GM18873 (cell line): Measurements from ENCODE around the gene VEPH1.

Experiments used
- ATAC-seq: cut with Tn5 transposase; IDR thresholded peaks from one replicate; pipeline ENCODE4 v1.9.1; 2021; ENCODE audit warnings: mild to moderate bottlenecking, moderate library complexity, moderate number of reproducible peaks; ENCODE audit not compliant: unreplicated experiment, low FRiP score

VEPH1 gene

DNA sequence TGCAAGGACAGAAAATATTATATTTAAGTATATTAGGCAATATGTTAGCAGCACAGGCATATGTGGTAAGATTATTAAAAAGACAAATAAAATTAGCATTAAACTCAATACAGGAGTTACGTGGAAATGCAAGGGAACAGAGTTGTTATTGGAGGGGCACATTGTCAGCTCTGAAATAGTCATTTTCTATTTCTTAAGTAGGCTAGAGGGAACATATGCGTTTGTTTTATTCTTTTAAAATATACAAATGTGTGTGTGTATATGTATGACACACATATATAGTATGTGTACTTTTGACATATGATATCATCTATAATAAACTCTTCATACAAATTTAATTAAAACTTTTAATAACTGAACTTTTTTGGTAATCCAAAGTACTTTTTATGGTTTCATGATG, 22.8 kb upstream of the VEPH1 start:
- ATAC-seq: no peak

DNA sequence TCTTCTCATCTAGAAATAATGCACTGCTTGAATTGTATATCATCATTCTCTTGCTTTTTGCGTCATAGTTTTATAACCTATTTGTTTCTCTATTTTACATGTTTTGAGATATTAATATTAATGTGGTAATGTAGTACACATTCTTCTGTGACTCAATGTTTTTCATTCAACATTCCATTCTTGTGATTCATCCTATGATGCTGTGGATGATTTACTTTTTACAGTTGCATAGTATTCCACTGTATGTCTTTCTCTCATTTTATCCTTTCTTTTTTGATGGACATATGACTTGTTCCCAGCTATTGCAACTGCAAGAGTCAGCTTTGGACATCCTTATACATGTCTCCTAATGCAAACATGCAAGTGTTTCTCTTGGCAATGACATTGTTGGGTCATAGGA, 20.6 kb upstream of the VEPH1 start:
- no peak for ATAC-seq

DNA sequence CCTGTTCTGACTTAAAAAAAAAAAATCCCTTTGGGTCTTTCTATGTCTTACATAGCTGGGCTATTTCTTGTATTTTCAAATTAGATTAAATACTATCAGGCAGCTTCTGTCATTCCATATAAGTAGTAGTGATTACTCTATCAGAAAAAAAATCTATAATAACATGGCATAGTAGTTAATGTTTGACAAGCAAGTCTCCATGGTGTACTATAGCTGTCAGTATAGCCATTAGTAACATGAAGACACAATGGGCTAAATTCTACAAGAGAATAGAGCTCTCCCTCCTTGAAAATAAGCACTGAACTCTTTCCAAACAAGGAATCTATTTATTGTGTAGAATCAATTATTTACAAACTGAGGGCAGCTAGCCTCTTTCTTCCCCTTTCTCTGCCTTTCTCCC, 19.4 kb upstream of the VEPH1 start:
- ATAC-seq: no peak

DNA sequence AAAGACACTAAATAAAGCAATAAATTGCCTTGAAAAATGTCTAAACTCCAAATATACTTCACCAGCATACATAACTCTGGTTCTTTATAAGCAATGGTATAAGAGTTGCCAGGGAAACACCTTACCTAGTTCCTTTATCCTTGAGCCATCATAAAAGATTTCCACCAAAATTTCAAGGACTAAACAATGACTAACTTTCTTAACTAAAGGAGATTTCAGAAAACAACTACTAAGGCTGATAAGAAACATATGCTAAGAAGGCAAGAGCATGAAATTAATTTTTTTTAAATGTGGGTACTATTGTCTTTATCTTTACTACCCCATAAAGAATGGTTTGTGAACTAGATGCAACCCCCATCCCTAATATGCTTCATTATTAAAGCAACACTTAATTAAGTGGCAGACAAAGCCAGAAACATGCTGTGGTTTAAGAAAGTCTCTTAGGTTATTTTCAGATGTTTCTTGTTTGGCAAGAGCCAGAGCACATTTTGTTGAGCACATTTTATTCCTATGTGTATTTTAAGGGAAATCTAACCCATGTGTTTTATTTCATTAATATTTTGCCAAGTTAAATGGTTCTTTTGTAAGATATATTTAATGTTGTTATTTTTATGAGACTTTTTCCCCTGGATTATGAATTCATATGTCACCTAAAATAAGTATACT, 17.4 kb upstream of the VEPH1 start:
- no peak for ATAC-seq

DNA sequence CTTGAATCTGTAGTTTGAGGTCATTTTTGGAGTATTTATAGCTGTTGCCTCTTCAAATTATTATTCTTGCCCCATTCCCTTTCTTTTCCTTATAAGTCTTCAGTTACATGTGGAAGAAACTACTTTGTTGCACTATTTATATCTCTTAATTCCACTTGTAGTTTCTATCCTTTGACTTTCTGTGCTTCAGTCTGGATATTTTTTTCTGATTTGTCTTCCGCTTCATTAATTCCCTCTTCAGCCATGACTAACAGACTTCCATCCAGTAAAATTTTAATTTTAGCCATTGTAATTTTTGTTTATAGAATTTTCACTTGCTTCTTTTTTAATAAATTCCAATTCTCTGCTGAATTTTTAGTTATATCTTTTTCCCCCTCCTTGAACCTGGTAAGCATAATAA, 15.7 kb upstream of the VEPH1 start:
- ATAC-seq: no peak

DNA sequence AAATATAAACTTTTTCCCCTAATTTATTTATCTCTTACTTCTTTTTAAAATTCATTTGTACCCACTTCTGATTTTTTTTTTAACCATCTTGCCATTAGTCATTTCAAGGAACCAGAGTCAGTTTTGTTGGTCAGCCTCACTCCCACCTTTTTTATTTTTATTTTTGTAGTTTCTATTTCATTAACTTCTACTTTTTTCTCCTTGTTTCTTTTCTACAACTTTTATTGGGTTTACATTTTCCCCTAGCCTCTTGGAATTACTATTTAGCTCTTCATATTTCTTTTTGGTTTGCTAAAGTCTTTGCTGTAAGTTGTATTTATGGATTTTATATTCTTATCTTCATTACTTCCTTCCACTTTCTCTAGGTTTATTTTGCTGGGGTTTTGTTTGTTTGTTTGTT, 13.7 kb upstream of the VEPH1 start:
- no peak for ATAC-seq

DNA sequence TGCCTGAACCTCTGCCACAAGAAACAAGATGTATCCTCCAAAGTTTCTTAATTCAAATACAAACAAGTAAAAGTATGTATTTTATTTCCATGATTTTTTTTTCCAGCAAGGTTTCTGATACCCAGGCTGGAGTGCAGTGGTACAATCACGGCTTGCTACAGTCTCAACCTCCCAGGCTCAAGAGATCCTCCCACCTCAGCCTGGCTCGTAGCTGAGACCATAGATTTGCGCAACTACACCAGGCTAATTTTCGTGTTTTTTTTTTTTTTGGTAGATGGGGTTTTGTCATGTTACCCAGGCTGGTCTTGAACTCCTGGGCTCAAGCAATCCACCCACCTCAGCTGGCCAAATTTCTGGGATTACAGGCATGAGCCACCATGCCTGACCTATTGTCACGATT, 12.2 kb upstream of the VEPH1 start:
- ATAC-seq: no peak

DNA sequence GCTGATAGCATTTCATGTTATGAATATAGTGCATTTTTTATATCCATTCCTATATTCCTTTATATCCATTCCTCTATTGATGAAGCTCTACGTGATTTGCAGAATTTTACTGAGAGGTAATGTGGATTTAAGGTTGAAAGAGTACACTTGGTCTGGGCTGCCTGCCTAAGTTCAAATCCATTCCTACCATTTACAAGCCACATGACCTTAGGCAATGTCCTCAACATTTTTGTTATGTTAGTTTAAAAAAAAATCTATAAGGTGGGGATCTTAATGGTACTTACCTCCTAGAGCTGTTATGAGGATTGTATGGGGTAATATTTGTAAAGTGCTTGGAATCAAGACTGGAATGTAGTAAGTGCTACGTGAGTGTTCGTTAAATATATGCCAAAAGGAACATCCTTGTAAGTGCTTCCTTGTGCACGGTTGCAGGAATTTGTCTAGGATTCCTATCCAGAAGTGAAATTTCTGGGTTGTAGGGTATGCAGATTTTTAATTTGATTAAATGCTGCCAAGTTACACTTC, 11.2 kb upstream of the VEPH1 start:
- no peak for ATAC-seq

DNA sequence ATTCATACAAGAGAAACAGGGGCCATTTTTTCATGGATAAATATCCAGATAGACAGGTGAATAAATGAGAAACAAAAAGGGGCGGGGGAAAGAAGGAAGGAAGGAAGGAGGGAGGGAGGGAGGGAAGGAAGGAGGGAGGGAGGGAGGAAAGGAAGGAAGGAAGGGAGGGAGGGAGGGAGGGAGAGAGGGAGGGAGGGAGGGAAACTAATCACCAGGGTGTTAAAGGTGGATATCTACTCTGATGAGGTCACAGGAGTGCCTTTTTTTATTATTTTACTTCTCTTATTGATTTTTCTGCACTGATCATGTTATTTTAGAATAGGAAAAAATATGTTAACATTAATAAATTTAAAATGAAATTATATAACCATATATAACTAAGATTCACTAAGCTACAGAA, 10.4 kb upstream of the VEPH1 start:
- ATAC-seq: no peak

DNA sequence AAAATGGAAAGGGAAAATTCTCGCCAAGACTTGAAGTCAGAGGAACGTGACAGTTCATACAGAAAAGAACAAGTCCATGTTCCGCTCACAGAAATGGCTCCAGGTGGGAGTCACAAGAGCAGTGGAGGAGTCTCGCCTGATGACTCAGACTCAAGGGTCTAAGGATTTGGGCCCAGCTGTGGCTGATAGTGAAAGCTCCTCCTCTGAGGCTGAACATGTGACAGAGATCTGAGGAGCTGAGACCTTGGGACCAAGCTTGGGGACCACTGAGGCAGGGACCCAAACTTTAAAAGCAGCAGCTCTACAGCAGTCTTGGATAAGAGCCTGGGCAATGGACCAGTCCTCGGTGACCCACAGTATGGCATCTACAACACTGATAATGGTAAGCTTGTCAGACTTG, 9.3 kb upstream of the VEPH1 start:
- ATAC-seq: no peak

DNA sequence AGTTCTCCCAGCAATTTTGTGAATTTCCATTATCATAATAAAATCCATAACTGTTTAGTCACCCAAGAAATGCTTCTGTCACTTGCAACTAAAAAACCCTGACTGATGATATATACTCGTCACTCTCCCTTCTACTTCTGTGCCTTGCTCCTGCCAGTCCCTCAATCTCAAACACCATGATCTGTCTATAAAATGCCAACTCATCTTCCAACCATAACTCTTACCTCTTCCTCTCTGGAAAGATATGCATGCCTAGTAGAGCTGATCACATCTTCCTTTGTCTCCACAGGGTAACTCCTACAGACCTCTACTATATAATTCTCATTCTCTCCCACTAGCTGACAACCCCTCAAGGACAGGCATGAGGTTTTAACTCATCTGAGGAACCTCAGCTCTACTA, 5.2 kb upstream of the VEPH1 start:
- ATAC-seq: no peak

DNA sequence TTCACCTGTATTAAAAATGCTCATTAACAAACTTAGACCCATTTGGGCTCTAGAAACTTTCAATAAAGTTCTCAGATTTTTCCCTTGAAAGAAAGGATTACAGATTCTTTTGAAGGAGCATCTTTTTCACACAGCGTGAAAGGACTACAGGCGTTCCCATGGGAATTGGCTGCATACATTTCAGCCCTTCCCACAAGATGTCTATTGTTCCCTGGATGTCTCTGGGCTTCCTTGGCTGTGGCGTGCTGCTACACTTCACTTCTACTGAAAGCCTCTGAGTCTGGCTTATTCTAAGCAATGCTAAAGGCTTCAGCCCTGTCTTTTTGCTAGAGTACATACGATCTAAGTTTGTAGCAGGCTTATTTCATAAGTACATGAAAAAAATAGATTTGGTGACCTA, 1.4 kb downstream of the VEPH1 start:
- ATAC-seq: no peak

DNA sequence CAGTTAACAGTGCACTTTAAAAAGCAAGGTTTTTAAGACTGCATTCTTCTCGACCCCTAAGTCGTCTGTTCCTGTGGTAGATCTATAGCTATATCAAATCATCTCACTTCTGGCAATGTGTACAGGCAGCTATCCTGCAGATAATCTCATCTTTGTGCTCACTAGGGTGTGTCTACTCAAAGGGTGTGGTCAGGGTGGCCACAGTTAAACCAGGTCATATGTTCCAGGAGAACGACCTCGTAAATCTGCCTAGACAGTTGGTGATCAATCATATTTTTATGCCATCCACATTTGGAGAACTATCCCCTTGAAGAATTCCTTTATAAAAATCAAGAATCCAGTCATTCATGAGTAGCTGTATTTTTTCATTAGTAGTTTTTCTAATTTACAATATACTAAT, 3.0 kb downstream of the VEPH1 start:
- ATAC-seq: no peak

DNA sequence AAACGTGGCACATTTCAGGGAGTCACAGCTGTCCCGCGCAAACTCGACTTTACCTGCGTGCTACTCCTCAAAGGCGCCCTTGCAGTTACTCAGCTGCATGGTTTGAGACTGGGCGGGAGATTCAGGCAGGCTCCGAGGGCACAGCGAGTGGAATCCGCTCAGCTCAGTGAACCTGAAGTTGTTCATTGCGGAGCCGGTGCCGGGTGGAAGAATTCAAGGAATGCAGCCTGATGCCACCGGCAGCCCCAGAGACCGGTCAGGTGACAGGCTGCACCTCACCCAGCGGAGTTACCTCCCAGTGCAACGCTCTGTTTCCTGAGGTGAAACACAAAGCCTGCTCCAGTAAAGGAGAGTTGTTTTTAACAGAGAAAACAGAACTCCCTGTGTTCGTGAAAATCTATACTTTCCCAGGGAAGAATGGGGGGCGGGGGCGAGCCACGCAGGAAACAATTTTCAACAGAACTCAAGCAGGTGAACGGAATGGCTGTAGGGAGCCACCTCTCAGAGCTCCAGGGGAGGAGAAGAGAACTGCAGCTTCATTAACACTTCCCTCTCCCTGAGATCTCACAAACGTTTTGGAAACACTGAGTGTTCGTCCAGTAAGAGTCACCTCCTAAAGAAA, 3.8 kb downstream of the VEPH1 start:
- ATAC-seq: no peak

DNA sequence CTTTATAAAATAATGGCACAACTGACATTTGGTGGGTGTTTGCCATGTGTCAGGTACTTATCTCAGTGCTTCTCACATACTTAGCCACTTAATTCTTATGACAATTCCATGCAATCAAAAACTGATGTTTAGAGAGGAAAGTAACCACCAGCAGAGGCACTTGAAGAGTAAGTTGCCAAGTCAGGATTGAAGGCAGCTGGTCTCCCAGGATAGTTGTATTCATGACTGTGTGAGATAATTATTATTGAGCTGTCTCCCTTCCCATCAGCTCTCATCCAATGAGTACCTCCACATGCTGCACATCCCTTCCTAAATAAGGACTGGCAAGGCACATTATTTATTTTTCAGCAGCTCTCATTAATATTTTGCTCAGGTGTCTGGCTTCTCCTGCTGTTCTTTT, 4.8 kb downstream of the VEPH1 start:
- ATAC-seq: no peak

DNA sequence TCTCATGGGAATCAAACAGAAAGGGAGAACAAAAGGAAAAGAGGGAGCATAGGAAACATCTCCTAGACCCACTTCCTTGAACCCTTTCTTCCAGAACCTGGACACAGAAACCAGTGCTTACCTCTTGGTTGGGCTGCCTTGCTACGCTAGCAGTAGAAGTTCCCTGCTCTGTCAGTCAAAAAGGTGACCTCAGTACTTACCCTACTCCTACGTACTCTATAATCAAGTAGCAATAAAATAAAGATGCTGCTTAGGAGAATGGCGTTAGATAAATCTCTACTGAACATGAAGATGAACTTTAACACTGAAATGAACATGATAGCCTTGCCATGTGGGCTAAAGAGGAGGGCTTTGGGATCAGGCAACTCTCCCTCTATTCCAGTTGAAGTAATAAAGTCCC, 7.4 kb downstream of the VEPH1 start:
- no peak for ATAC-seq

DNA sequence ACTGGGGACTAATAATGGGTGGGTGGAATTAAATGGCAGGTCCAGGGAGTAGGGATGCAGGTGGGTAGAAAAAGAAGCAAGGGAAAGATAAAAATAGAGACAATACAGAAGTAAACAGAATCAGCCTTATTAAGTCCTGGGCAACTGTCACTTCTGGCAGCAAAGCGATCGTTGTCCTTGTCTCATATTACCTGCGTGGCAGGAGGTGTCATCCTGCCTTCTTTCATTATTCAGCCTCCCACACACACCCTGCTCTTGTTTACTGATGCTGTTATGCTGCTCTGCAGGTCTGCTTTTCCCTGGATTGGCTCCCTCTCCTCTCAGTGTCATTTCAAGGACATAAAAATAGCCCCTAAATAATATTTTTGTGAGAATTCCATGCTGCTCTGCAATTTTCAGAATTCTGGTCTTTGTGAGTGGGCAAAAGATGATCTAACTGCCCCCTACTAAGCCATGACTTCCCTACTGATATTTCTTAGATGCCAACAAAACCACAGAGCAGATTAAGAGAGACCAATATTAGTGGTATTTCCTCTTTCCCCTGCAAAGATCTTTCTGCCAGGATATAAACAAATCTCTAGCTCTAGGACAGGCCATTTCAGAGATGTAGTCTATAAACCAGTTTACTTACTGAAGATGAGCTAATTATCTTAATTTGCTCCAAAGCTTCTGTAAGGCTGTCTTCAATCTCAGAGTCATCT, 8.5 kb downstream of the VEPH1 start:
- ATAC-seq: no peak

DNA sequence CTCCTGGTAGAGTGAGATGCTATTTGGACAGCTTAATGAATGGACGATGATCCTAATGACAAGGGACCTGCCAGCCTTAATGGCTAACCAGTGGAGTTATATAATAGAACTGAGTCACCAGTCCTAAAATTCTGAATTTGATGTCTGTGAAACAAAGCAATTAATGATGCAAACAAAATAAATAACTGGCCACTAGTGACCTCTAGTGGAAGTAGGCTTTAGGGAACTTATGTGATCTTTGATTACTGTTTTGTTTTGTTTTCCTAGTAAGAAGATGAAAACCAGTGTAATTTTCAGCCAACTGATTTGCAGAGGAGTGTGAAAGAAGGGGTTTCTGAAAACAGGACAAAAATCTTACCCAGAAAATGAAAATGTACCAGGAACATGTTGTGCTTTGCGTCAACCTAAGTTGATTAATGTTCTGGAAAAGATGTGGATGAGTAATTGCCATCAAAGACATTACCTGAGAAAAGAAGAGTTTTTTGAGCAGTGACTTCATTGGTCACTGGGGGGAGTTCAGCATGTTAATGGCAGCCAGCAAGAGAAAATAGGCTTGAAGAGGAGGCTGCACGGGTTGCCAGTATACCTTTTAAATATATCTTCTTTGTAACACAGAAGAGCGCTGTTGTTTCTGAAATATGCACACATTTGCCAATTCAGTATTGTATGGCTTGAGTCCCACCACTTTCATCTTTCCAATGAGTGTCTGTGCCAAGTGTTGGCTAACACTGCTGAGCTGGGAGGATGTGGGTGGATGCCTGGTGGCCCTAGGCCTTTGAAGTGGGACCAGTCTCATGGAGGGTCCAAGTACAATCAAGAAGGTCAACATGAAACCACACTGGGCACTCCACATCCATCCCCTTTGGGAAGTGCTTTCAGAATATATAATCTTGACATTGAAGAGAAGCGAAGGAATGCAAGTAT, 9.3 kb downstream of the VEPH1 start:
- ATAC-seq: no peak

DNA sequence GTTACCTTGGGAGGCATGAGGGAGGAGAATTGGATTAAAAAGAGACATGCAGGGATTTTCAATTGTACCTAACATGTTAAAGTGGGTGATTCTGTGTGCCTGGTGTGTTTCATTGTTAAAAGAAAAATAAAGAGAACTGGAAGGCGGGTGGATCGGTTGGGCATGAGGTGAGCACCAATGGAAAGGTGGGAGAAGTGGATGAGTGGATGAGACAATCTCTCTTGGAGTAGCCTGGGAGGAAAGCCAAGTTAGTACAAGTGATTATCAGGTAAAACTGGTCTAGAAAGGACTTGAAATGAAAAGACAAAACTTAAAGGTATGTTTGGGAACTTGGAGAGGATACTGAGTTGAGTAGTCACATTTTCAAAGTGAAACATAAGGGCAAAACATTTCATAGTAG, 12.1 kb downstream of the VEPH1 start:
- no peak for ATAC-seq

DNA sequence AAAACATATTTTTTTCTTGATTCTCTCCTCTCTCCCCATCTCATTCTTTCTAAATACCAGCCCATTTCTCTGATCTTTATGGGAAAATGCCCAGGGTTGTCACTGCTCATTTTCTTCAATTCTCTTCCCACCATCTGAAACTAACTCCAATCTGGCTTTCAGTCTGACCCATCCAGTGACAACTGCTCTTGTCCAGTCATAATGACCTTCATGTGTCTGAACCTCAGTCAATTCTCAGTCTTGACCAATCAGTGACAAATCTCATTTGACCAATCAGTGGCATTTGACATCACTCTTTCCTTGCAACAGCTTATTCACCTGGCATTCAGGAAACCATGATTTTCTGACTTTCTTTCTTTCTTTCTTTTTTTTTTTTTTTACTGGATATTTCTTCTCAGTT, 15.1 kb downstream of the VEPH1 start:
- ATAC-seq: no peak

DNA sequence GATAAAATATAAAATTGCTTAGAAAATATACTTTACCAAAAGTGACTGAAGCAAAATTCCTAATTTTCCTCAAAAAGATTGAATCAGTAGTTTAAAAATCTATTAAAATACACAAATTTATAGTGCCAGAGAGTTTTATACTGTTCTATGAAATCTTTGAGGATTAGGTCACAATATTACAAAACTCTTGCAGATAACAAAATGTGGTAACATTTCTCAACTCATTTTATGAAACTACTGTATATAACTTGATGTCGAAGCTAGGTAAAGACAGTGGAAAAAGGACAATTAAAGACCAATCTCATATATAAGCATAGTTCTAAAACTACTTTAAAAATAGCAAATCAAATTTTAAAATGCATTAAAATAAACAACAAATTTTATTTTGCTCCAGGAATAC, 15.9 kb downstream of the VEPH1 start:
- ATAC-seq: no peak
